OCI-LY7 (cell line): Measurements from ENCODE around the gene TGFBR1.

Experiments
- CTCF ChIP-seq: fragments of 200-600 bp; sonication (generic); conservative IDR thresholded peaks from 2 replicates; pipeline ENCODE4 v1.5.1; 2014; ENCODE audit warnings: mild to moderate bottlenecking, antibody characterized with exemption, low read length, moderate library complexity, mixed read lengths
- EZH2phosphoT487 ChIP-seq: fragments of 200-600 bp; sonication (generic); IDR thresholded peaks from 2 replicates; pipeline ENCODE4 v1.6.1; 2018; ENCODE audit warnings: low read depth, borderline replicate concordance, mild to moderate bottlenecking, mixed run types, antibody characterized with exemption, low read length, moderate library complexity, mixed read lengths

DNA sequence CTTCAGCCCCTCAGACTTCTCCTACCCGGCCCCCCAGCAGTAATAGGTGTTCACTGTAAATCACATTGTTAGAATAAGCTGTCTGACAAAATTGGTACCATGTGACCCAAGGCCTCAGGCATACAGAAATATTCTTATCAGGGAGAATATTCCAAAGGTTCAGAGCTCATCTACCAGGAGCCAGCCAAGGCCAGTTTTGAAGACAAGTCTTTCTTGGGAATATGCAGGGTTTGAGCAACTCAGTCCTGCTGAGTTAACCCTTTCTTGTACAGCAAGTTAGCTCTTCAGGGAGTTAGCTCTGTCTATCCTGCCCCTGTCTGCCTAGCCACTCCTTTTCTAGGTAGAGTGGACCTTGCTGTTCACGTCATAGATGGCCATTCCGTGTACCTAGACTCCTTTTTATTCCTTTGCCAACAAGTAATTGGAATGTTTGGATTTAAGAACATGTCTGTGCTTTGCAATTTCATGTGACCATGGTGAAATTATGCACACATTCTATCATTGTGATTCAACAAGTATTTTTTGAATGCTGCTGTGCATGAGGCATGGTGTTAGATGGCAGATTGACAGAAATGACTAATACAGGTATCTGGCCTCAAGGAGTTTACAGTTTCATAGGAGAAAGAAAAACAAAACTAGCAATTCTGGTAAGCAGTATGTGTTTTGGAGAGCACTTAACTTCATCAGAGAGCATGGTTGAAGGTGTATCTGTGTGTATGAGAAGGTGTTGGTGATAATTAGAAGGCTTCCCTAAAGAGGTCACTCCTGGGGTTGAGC, 22.6 kb downstream of the TGFBR1 start:
- TF ChIP-seq CTCF (no peak), EZH2phosphoT487 (no peak)
